Ramos (cell line): Measurements from ENCODE around the gene SHROOM3.

Experiments used
- in situ Hi-C: fragments of 300-500 bp; cut with MboI; formaldehyde crosslinking; loops from one replicate; pipeline ENCODE4 v1.14.3; 2022; ENCODE audit warnings: low sequenced_read_pairs; ENCODE audit not compliant: unreplicated experiment

Gene SHROOM3

DNA sequence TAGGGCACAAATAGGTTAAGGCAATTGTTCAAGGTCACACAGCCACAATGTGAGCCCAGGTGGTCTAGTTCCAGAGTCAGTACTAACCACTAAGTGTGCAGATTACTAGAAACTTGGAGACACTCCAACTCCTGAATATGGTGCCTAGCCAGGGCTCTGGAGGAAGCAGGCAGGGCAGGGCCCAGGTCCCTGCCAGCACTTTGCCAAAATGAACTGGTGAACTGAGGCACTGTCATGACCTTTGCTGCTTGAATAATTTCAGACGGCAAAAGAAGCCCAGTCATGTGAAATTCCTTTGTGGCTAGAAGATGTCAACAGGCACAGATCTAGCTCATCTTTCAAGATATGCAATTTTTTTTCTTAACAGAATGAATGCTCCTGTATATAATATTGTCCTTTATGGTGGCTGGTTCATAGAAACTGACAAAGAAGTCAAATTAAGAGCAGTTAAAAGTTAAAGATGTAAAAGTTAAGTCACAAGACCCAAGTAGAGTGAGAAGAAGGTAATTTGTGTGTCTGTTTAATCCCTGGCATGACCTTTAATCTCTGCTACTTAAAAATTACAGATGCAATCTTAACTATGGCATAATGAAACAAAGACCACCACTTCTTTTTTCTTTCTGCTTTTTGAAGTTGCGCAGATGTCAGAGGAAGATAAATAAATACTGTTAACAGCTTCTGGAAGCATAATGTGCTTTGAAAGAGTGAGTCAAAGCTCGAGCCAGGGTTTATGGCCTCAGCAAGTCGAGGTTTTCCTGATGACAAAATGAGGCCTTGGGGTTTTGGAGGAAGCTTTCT lies 54.1 kb downstream of the SHROOM3 start:
- in situ Hi-C loops = no loop called here

GRCh38 chr4:76489686-76490161 lies 54.7 kb downstream of the SHROOM3 start:
- in situ Hi-C loops = no loop called here

DNA sequence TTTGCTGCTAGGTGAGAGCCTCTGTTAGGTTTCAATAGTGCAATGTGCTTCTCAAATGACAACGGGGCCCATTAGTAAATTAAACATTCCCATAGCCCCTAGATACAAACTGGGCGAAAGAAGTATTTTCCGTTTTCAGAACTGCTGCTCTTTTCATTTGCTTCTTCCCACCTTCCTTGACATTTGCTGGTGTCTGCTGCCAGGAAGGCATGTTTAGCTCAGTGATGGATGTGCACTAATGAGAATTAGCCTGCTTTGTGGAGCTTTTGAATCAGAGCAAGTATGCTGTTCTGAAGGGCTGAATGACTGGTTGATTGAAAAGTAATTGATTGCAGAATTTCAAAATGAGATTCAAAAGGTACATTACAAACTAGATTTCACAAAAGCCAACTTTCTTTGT lies 57.0 kb downstream of the SHROOM3 start:
- in situ Hi-C loops = no loop called here

GRCh38 chr4:76494243-76494642 lies 59.2 kb downstream of the SHROOM3 start:
- in situ Hi-C loops = no loop called here

DNA sequence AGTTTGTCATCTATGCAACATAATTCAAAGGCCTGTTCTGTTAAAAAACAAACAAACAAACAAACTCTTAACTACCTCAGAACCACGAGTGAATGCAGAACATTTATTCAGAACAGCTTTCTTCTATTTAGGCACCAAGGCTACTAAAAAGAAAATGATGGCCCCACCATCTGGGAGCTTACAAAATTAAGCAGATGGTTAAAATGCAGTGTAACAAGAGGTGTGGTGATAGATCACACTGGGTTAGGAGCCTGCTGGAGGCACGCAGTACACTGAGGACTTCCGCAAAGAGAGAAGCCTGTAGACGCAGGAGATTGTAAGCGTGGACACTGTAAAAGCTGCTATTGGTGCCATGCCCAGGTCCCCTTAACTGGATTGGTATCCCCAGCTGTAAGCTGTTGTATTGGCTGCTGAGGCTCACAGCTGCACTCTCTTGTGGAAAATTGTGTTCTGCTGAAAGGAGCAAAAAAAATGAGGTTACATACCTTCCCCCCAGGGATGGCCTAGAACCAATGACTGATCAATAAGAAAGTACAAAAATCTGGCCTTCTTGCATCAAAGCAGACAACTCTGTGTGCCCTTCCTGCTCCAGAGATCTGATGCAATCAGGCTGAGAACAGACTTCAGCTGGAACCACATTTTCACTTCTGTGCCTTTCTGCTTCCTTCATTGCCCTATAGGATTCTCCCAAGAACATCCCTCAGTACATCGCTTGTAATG lies 60.0 kb downstream of the SHROOM3 start:
- in situ Hi-C loops = no loop called here

DNA sequence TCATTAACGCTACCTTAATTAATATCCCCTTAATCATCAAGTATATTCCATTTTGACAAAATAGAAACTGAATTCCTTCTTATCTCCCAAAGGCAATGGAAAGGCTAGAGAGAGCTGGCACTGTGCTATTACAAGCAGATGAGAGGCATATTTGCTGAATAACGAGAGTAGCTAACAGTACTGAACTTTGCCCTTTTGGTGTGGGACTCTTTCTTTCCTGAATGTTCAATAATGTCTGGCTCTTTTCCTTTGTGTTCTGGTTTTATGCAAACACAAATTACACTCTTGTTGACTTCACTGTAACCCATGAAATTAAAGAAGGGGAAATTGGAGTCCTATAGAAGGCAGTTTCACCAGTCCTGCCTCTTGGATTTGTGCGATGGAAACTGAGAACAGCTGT lies 63.5 kb downstream of the SHROOM3 start:
- in situ Hi-C loops = no loop called here

GRCh38 chr4:76499461-76499860 lies 64.4 kb downstream of the SHROOM3 start:
- in situ Hi-C loops = no loop called here

DNA sequence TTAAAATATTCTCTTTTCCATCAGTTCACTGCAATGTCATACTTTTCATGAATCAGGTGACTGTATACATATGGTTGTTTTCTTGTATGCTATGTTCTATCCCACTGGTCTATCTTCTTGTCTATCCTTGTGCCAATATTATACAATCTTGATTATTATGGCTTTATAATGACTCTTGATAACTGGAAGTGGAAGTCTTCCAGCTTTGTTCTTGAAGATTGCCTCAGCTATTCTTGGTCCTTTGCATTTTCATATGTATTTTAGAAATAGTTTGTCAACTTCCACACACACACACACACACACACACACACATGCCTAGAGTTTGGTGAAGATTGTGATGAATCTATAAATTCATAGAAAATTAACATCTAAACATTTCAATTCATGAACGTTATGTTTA lies 67.9 kb downstream of the SHROOM3 start:
- in situ Hi-C loops = no loop called here

DNA sequence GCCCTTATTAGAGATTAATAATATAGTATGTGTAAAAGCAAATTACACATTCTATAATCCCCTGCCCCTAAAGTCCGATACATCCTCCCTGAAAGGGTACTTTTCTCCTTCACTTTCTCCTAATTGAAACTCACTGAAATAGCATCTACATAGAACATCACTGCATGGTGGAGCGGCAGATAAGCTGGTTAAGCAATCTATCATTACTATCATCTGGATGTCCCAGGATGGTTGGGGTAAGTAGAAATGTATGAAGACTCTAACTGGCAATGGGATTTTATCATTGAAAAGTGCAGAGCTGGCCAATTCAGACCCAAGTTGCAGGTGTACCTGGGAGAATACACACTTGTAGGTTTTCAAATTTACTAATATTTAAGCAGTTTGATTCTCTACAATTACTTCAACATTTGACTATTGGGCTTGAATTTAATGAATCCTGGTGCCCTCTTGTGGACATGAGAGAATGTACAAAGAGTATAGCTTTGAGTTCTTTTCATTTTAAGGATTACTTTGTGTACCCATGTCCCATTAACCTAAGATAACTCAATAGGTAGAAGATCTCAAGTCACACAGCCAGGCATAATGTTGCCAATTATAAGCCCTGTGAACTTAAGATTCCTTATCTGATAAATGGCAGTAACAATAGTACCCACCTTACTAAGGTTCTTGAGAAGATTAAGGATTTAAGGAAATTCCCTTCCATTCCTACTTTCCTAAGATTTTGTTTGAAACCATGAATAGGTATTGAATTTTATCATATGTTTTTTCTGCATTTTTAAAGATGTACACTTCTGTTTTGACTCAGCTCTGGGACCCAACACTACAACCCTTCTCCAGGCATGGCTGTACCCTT lies 69.8 kb downstream of the SHROOM3 start:
- in situ Hi-C loops = no loop called here

DNA sequence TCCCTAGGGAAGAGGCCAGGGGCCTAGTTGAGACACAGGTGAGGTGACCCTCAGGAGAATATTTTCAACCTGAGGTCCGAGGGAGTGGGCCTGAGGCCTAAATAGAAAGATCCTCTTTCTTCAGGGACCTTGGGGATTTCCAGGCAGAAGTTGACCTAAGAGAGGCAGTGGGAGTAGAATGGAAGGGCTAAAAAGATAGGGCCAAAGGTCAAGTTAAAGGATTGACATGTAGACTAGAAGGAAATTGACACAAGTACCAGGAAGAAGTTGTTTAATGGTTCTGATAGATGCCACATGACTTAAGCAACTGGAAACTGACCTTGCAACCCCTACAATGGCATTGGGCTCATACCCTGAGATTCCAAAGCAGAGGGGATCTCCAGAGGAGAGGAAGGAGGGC lies 76.9 kb downstream of the SHROOM3 start:
- in situ Hi-C loops = no loop called here

DNA sequence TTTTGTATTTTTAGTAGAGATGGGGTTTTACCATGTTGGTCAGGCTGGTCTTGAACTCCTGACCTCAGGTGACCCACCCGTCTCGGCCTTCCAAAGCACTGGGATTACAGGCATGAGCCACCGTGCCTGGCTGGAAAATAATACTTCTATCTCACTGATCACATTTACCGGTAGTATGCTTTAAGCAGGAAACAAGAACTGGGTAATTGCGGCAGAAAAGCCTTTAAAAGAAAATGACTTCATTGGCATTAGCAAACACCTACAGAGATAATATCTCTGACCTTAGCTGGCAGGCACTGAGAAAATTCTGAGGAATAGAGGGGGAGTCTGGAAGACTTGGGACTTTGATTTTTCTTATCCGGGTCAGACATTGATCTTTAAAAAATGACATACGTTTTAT lies 78.5 kb downstream of the SHROOM3 start:
- in situ Hi-C loops = no loop called here

DNA sequence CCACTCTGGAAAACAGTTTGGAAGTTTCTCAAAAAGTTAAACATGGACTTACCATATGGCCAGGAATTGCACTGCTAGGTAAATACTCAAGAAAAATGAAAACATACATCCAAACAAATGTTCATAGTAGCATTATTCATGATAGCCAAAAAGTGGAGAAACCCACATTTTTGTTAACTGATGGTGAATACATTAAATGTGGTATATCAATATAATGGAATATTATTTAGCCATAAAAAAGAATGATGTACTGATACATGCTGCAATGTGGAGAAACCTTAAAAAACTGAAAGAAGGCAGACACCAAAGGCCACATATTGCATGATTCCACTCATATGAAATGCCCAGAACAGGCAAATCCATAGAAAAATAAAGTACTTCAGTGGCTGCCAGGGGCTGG lies 79.1 kb downstream of the SHROOM3 start:
- in situ Hi-C loops = no loop called here

DNA sequence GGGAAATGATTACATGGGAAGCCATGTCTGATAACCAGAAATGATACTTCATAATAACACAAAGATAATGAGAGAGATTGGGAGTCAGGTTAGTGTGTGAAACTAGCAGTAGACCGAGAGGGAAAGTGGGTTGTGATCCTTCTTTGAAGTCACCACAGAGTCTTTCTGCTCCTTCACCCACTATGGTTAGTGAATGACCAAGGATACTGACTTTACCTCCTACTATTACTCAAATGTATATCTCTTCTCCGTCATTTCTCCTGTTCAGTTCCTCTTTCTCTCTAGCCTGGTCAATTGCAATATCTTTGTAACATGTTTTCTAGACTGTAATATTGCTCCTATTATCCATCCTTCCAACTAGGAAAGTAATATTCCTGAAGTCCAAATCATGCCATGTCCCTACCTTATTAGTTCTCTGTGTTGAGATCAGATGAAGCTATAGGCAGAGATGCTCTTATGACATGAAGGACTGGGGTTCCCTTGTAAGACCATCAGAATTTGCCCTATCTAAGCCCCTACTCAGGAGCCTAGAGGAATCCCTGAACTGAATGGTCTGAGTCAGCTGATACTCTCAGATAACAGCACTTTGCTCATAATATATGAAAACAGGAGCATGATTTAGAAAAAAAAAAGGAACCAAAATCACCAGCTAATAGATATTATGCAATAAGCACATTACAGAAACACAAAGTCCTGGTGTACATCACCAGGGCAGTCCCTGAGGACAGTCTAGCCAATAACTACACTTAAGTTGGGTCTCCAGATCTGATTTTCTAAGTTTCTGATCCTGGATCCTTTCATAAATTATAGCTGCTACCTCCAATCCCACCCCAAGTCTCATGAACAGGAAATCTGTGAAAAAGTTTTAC lies 81.2 kb downstream of the SHROOM3 start:
- in situ Hi-C loops = no loop called here

- in situ Hi-C loops = no loop called here
Measured at GRCh38 chr4:76518241-76518640, 83.2 kb downstream of the SHROOM3 start.

- in situ Hi-C loops = no loop called here
Measured at GRCh38 chr4:76523593-76523992, 88.6 kb downstream of the SHROOM3 start.

- in situ Hi-C loops = no loop called here
Measured at GRCh38 chr4:76525751-76526150, 90.7 kb downstream of the SHROOM3 start.

DNA sequence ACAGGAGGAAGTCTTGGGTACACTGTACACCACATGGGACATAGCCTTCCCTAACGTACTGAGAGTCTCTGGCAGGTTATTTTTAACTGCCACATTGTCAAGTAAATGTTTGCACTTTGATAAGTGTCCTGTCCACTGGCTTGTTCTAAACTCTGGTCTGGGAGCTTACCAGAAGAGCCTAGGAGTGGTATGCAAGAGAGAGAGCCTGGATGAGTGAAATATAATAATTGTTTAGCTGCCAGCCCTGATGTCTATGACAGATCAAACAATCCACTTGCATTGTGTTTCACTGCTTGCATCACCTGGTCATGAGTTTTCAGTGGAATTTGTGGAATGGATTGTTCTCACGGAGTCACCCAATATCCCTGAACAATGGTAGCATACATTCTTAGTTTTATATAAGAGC lies 91.6 kb downstream of the SHROOM3 start:
- in situ Hi-C loops = no loop called here

- in situ Hi-C loops = no loop called here
Measured at GRCh38 chr4:76527666-76528065, 92.6 kb downstream of the SHROOM3 start.

DNA sequence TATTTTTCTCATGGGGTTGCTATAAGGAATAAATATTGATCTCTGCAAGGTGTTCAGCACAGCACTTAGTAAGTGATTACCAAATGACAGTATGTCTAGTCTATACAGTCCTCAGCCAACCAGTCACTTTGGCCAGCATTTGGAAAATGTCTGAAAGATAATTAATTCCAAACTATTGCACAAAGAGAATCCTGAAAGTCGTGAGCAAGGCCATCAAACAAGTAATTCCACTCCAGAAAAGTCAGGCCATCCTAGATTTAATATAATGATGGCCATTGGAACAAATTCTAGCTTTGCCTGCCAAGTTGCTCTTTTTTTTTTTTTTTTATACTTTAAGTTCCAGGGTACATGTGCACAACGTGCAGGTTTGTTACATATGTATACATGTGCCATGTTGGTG lies 96.6 kb downstream of the SHROOM3 start:
- in situ Hi-C loops = no loop called here

DNA sequence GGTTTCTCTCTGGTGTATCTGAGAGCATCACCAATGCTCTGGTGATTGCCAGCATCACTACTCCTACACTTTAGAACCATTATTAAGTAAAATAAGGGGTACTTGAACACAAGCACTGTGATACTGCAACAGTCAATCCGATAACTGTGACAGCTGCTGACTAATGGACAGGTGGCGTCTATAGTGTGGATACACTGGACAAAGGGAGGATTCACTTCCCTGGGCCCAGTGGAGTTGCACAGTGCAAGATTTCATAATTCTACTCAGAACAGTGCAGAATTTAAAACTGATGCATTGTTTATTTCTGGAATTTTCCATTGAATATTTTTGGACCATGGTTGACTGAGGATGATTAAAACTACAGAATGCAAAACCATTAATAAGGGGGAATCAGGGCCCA lies 97.8 kb downstream of the SHROOM3 start:
- in situ Hi-C loops = no loop called here
